ENCODE measurements around the gene PFKFB4. TPM values are rescaled to one million over a fixed set of nuclear protein-coding genes. Genes with fewer than 3 reads are reported as not detected.

Gene PFKFB4
- total RNA-seq, 1 donor from 2014 or later, result 19.9 TPM

- Mint-ChIP-seq H3K4me1 (ENCODE audit: low read depth) (no peaks in the 10 kb centered on the region), H3K4me3 (ENCODE audit: unreplicated experiment) (no peak overlapping the region), H3K36me3 (ENCODE audit: low read depth) (peaks cover 9% of the 10 kb centered on the region), H3K9me3 (ENCODE audit: low read depth) (no peaks in the 10 kb centered on the region), H3K27me3 (ENCODE audit: low read depth) (no peaks in the 10 kb centered on the region), H3K27ac (ENCODE audit: unreplicated experiment) (no peak overlapping the region)
- DNase-seq (ENCODE audit: low spot score), result no peak
- TF ChIP-seq CTCF (IDR thresholded peaks at IDR 0.05), result no peak
Observed at GRCh38 chr3:48572517-48572916, 15.9 kb upstream of the PFKFB4 start.

GRCh38 chr3:48571938-48572337 is 15.3 kb upstream of the PFKFB4 start:
- Mint-ChIP-seq H3K4me3 (ENCODE audit: unreplicated experiment) (no peak overlapping the region), H3K27me3 (ENCODE audit: low read depth) (no peaks in the 10 kb centered on the region), H3K4me1 (ENCODE audit: low read depth) (peaks cover 2% of the 10 kb centered on the region), H3K9me3 (ENCODE audit: low read depth) (no peaks in the 10 kb centered on the region), H3K36me3 (ENCODE audit: low read depth) (peaks cover 7% of the 10 kb centered on the region), H3K27ac (ENCODE audit: unreplicated experiment) (no peak overlapping the region)
- DNase-seq (ENCODE audit: low spot score), result no peak
- TF ChIP-seq CTCF (IDR thresholded peaks at IDR 0.05), result no peak

GRCh38 chr3:48569808-48570450 is 13.3 kb upstream of the PFKFB4 start:
- H3K36me3 Mint-ChIP-seq (ENCODE audit: low read depth), result peaks cover 7% of the 10 kb centered on the region
- no peaks in the 10 kb centered on the region for H3K27me3 Mint-ChIP-seq (ENCODE audit: low read depth)
- H3K4me3 Mint-ChIP-seq (ENCODE audit: unreplicated experiment), result no peak overlapping the region
- no peak for TF ChIP-seq CTCF (IDR thresholded peaks at IDR 0.05)
- DNase-seq (ENCODE audit: low spot score), result no peak
- no peaks in the 10 kb centered on the region for H3K9me3 Mint-ChIP-seq (ENCODE audit: low read depth)
- H3K27ac Mint-ChIP-seq (ENCODE audit: unreplicated experiment), result no peak overlapping the region
- H3K4me1 Mint-ChIP-seq (ENCODE audit: low read depth), result peaks cover 18% of the 10 kb centered on the region

GRCh38 chr3:48569400-48569799 is 12.8 kb upstream of the PFKFB4 start:
- DNase-seq (ENCODE audit: low spot score), result no peak
- no peaks in the 10 kb centered on the region for H3K27me3 Mint-ChIP-seq (ENCODE audit: low read depth)
- peaks cover 23% of the 10 kb centered on the region for H3K4me1 Mint-ChIP-seq (ENCODE audit: low read depth)
- H3K36me3 Mint-ChIP-seq (ENCODE audit: low read depth), result peaks cover 7% of the 10 kb centered on the region
- no peak overlapping the region for H3K4me3 Mint-ChIP-seq (ENCODE audit: unreplicated experiment)
- no peaks in the 10 kb centered on the region for H3K9me3 Mint-ChIP-seq (ENCODE audit: low read depth)
- H3K27ac Mint-ChIP-seq (ENCODE audit: unreplicated experiment), result no peak overlapping the region
- TF ChIP-seq CTCF (IDR thresholded peaks at IDR 0.05), result no peak

GRCh38 chr3:48568476-48568875 is 11.9 kb upstream of the PFKFB4 start:
- DNase-seq (ENCODE audit: low spot score), result no peak
- no peak overlapping the region for H3K27ac Mint-ChIP-seq (ENCODE audit: unreplicated experiment)
- H3K36me3 Mint-ChIP-seq (ENCODE audit: low read depth), result peaks cover 7% of the 10 kb centered on the region
- H3K9me3 Mint-ChIP-seq (ENCODE audit: low read depth), result no peaks in the 10 kb centered on the region
- H3K27me3 Mint-ChIP-seq (ENCODE audit: low read depth), result no peaks in the 10 kb centered on the region
- TF ChIP-seq CTCF (IDR thresholded peaks at IDR 0.05), result no peak
- H3K4me3 Mint-ChIP-seq (ENCODE audit: unreplicated experiment), result no peak overlapping the region
- H3K4me1 Mint-ChIP-seq (ENCODE audit: low read depth), result peaks cover 32% of the 10 kb centered on the region
